ENCODE data around the gene TMEM156.
"Not testable (repeated sequence)": the region's sequence is repeated elsewhere in the genome, so short reads cannot be mapped to it uniquely, and the experiment has no call there.

GRCh38 chr4:38959248-38959647 is 73.0 kb downstream of the TMEM156 start:
- TF ChIP-seq CTCF (conservative IDR thresholded peaks at IDR 0.05 in 1 of 2, IDR thresholded peaks at IDR 0.05 in 1 of 2; ENCODE audit: extremely low read depth in 1 of 2, insufficient read depth in 1 of 2, low read depth in 1 of 2, low read length in 2 of 2); EZH2 (IDR thresholded peaks at IDR 0.05; ENCODE audit: borderline replicate concordance, low read length): not testable (repeated sequence)

All from mammary epithelial cell (primary cell).